Thymus (tissue), 11 donors: ENCODE data around the gene GLI2. TPM values are rescaled to one million over a fixed set of nuclear protein-coding genes. Genes with fewer than 3 reads are reported as not detected.
A peak's percentile ranks its signal among the peaks of the same experiment; 100 is the strongest.

Source experiments
- DNase-seq, 9 donors: peaks; one replicate each; pipeline ENCODE4 v3.0.0-alpha.2; 2013; ENCODE audit warnings: low spot score in 9 of 9, low read depth in 6 of 9, missing footprints in 1 of 9
- H3K27ac ChIP-seq, 2 donors: one replicate each; pipeline ENCODE4 v1.5.1; 2013; ENCODE audit warnings: control low read depth in 1 of 2, low read depth in 1 of 2, low read length in 1 of 2, mild to moderate bottlenecking in 1 of 2, moderate library complexity in 1 of 2
- H3K27me3 ChIP-seq, 2 donors: one replicate each; pipeline ENCODE4 v1.5.1; 2013; ENCODE audit warnings: low read length in 1 of 2; ENCODE audit not compliant: control insufficient read depth in 2 of 2, insufficient read depth in 1 of 2
- H3K36me3 ChIP-seq, 2 donors: one replicate each; pipeline ENCODE4 v1.5.1; 2013; ENCODE audit warnings: low read length in 1 of 2, mild to moderate bottlenecking in 1 of 2, moderate library complexity in 1 of 2; ENCODE audit not compliant: control insufficient read depth in 2 of 2, insufficient read depth in 2 of 2
- H3K4me1 ChIP-seq, 2 donors: one replicate each; pipeline ENCODE4 v1.5.1; 2013; ENCODE audit warnings: low read length in 2 of 2; ENCODE audit not compliant: control insufficient read depth in 2 of 2, insufficient read depth in 2 of 2
- H3K4me3 ChIP-seq, 2 donors: one replicate each; pipeline ENCODE4 v1.5.1; 2013; ENCODE audit warnings: low read length in 2 of 2, control low read depth in 1 of 2, mild to moderate bottlenecking in 1 of 2
- H3K9me3 ChIP-seq, 2 donors: one replicate each; pipeline ENCODE4 v1.5.1; 2013; ENCODE audit warnings: low read length in 1 of 2, mild to moderate bottlenecking in 1 of 2; ENCODE audit not compliant: control insufficient read depth in 2 of 2, insufficient read depth in 1 of 2
- WGBS: extraction: QIAGEN DNeasy Blood & Tissue Kit; methylation state at CpG from one replicate; pipeline ENCODE4 v1.1.7; 2013; 5-methylcytosine and 5-hydroxymethylcytosine counted together
- polyA plus RNA-seq: library from polyadenylated mRNA; stranded (reverse); fragments of 200-250 nt; gene quantifications from one replicate; pipeline ENCODE4 v1.2.3, GENCODE V29; 2013
- total RNA-seq: library from RNA; stranded (reverse); fragments of 120-200 nt; gene quantifications from one replicate; pipeline ENCODE4 v1.2.4, GENCODE V29; 2013
- donor health status: healthy.

GLI2 gene
- total and polyA plus RNA-seq, 2 donors: 1.3 to 1.8 TPM

GRCh38 chr2:120764492-120764891 is 28.8 kb downstream of the GLI2 start:
- peaks cover 0 to 40% of the 10 kb centered on the region in 2 donors for H3K4me1 ChIP-seq
- DNase-seq: no peak
- no peak overlapping the region for H3K4me3 ChIP-seq
- WGBS: 90% methylated on average over 6 of the region's 6 CpGs
- no peaks in the 10 kb centered on the region for H3K36me3 ChIP-seq
- H3K9me3 ChIP-seq: no peaks in the 10 kb centered on the region
- H3K27ac ChIP-seq: no peak overlapping the region
- no peaks in the 10 kb centered on the region for H3K27me3 ChIP-seq

- H3K27ac ChIP-seq: no peak overlapping the region
- H3K4me1 ChIP-seq: peaks cover 0 to 40% of the 10 kb centered on the region in 2 donors
- no peak for DNase-seq
- WGBS: 93% methylated on average over 11 of the region's 11 CpGs
- no peaks in the 10 kb centered on the region for H3K36me3 ChIP-seq
- no peaks in the 10 kb centered on the region for H3K9me3 ChIP-seq
- H3K4me3 ChIP-seq: no peak overlapping the region
- no peaks in the 10 kb centered on the region for H3K27me3 ChIP-seq
Measured at GRCh38 chr2:120764991-120765677, 29.5 kb downstream of the GLI2 start.

GRCh38 chr2:120765678-120766469 is 30.2 kb downstream of the GLI2 start:
- peaks cover 0 to 42% of the 10 kb centered on the region in 2 donors for H3K4me1 ChIP-seq
- DNase-seq: no peak
- no peaks in the 10 kb centered on the region for H3K9me3 ChIP-seq
- WGBS: 88% methylated on average over 27 of the region's 27 CpGs
- H3K4me3 ChIP-seq: no peak overlapping the region
- no peaks in the 10 kb centered on the region for H3K27me3 ChIP-seq
- no peaks in the 10 kb centered on the region for H3K36me3 ChIP-seq
- peak overlapping the region in 1 of 2 donors; percentile 65 for H3K27ac ChIP-seq

- no peak overlapping the region for H3K4me3 ChIP-seq
- H3K36me3 ChIP-seq: no peaks in the 10 kb centered on the region
- no peaks in the 10 kb centered on the region for H3K27me3 ChIP-seq
- WGBS: 94% methylated on average over 14 of the region's 14 CpGs
- no peak for DNase-seq
- peak overlapping the region in 1 of 2 donors; percentile 65 for H3K27ac ChIP-seq
- H3K4me1 ChIP-seq: peaks cover 0 to 40% of the 10 kb centered on the region in 2 donors
- H3K9me3 ChIP-seq: no peaks in the 10 kb centered on the region
Measured at GRCh38 chr2:120766470-120767351, 31.0 kb downstream of the GLI2 start.

- DNase-seq: no peak
- Histone ChIP-seq H3K27ac (peak overlapping the region in 1 of 2 donors; percentile 51), H3K4me1 (peaks cover 0 to 41% of the 10 kb centered on the region in 2 donors)
Measured at GRCh38 chr2:120767486-120768005, 31.9 kb downstream of the GLI2 start.

GRCh38 chr2:120768112-120769048 is 32.7 kb downstream of the GLI2 start:
- Histone ChIP-seq H3K4me3 (no peak overlapping the region), H3K27ac (peak overlapping the region in 1 of 2 donors; percentile 43), H3K9me3 (no peaks in the 10 kb centered on the region), H3K36me3 (no peaks in the 10 kb centered on the region), H3K27me3 (no peaks in the 10 kb centered on the region), H3K4me1 (peaks cover 0 to 41% of the 10 kb centered on the region in 2 donors)
- no peak for DNase-seq
- 89% methylated on average over 17 of the region's 17 CpGs for WGBS

More at GRCh38 chr2:120767486-120768005, 31.9 kb downstream of the GLI2 start:
- H3K9me3 ChIP-seq: no peaks in the 10 kb centered on the region
- H3K27me3 ChIP-seq: no peaks in the 10 kb centered on the region
- WGBS: 96% methylated on average over 10 of the region's 10 CpGs
- no peak overlapping the region for H3K4me3 ChIP-seq
- H3K36me3 ChIP-seq: no peaks in the 10 kb centered on the region

GRCh38 chr2:120769076-120769786 is 33.6 kb downstream of the GLI2 start:
- 96% methylated on average over 11 of the region's 11 CpGs for WGBS

More at GRCh38 chr2:120769076-120769786, 33.6 kb downstream of the GLI2 start:
- Histone ChIP-seq H3K36me3 (no peaks in the 10 kb centered on the region), H3K27ac (peak overlapping the region in 1 of 2 donors; percentile 43), H3K9me3 (no peaks in the 10 kb centered on the region), H3K4me3 (no peak overlapping the region), H3K4me1 (peaks cover 0 to 39% of the 10 kb centered on the region in 2 donors), H3K27me3 (no peaks in the 10 kb centered on the region)
- no peak for DNase-seq
